Measurements from ENCODE around the gene CACNA2D3.

Gene CACNA2D3

GRCh38 chr3:54376939-54377578 is 254.7 kb downstream of the CACNA2D3 start:
- no peaks in the 10 kb centered on the region for H3K36me3 ChIP-seq (ENCODE audit: control insufficient read depth, insufficient read depth, low read length)

GRCh38 chr3:54378184-54378583 is 255.8 kb downstream of the CACNA2D3 start:
- Histone ChIP-seq H3K4me2 (ENCODE audit: low read length) (no peak overlapping the region), H3K4me1 (peaks cover 5% of the 10 kb centered on the region), H3K27ac (no peak overlapping the region), H3K27me3 (ENCODE audit: control insufficient read depth, insufficient read depth, low read length) (no peaks in the 10 kb centered on the region), H3K9me3 (ENCODE audit: control insufficient read depth, low read length) (no peaks in the 10 kb centered on the region), H3K36me3 (ENCODE audit: control insufficient read depth, insufficient read depth, low read length) (no peaks in the 10 kb centered on the region), H2AFZ (no peak overlapping the region), H3K79me2 (no peaks in the 10 kb centered on the region), H3K9ac (no peak overlapping the region), H3K4me3 (ENCODE audit: low read depth, low read length) (no peak overlapping the region)
- no peak for TF ChIP-seq CTCF (IDR thresholded peaks at IDR 0.05)

More at GRCh38 chr3:54376939-54377578, 254.7 kb downstream of the CACNA2D3 start:
- no peak for TF ChIP-seq CTCF (IDR thresholded peaks at IDR 0.05)
- no peaks in the 10 kb centered on the region for H3K79me2 ChIP-seq
- no peak overlapping the region for H3K9ac ChIP-seq
- H3K4me3 ChIP-seq (ENCODE audit: low read depth, low read length): no peak overlapping the region
- no peak overlapping the region for H3K4me2 ChIP-seq (ENCODE audit: low read length)
- no peak overlapping the region for H3K27ac ChIP-seq
- no peak overlapping the region for H2AFZ ChIP-seq
- H3K4me1 ChIP-seq: peaks cover 5% of the 10 kb centered on the region
- no peaks in the 10 kb centered on the region for H3K27me3 ChIP-seq (ENCODE audit: control insufficient read depth, insufficient read depth, low read length)
- H3K9me3 ChIP-seq (ENCODE audit: control insufficient read depth, low read length): no peaks in the 10 kb centered on the region

GRCh38 chr3:54384279-54384678 is 261.9 kb downstream of the CACNA2D3 start:
- no peak overlapping the region for H3K4me2 ChIP-seq (ENCODE audit: low read length)
- no peak overlapping the region for H3K4me3 ChIP-seq (ENCODE audit: low read depth, low read length)
- no peak overlapping the region for H2AFZ ChIP-seq
- no peaks in the 10 kb centered on the region for H3K27me3 ChIP-seq (ENCODE audit: control insufficient read depth, insufficient read depth, low read length)
- no peaks in the 10 kb centered on the region for H3K4me1 ChIP-seq
- H3K9ac ChIP-seq: no peak overlapping the region
- H3K79me2 ChIP-seq: no peaks in the 10 kb centered on the region
- no peak overlapping the region for H3K27ac ChIP-seq
- no peak for TF ChIP-seq CTCF (IDR thresholded peaks at IDR 0.05)
- no peaks in the 10 kb centered on the region for H3K9me3 ChIP-seq (ENCODE audit: control insufficient read depth, low read length)
- H3K36me3 ChIP-seq (ENCODE audit: control insufficient read depth, insufficient read depth, low read length): no peaks in the 10 kb centered on the region

GRCh38 chr3:54390582-54390981 is 268.2 kb downstream of the CACNA2D3 start:
- Histone ChIP-seq H3K9me3 (ENCODE audit: control insufficient read depth, low read length) (no peaks in the 10 kb centered on the region), H3K4me3 (ENCODE audit: low read depth, low read length) (no peak overlapping the region), H3K79me2 (no peaks in the 10 kb centered on the region), H3K4me2 (ENCODE audit: low read length) (no peak overlapping the region), H3K9ac (no peak overlapping the region), H3K27ac (no peak overlapping the region), H2AFZ (no peak overlapping the region), H3K27me3 (ENCODE audit: control insufficient read depth, insufficient read depth, low read length) (no peaks in the 10 kb centered on the region), H3K36me3 (ENCODE audit: control insufficient read depth, insufficient read depth, low read length) (no peaks in the 10 kb centered on the region), H3K4me1 (no peaks in the 10 kb centered on the region)
- TF ChIP-seq CTCF (IDR thresholded peaks at IDR 0.05): no peak

GRCh38 chr3:54393150-54393549 is 270.8 kb downstream of the CACNA2D3 start:
- H3K9me3 ChIP-seq (ENCODE audit: control insufficient read depth, low read length): no peaks in the 10 kb centered on the region
- H3K27me3 ChIP-seq (ENCODE audit: control insufficient read depth, insufficient read depth, low read length): no peaks in the 10 kb centered on the region
- H3K79me2 ChIP-seq: no peaks in the 10 kb centered on the region
- no peak overlapping the region for H3K9ac ChIP-seq
- no peak overlapping the region for H3K27ac ChIP-seq
- no peak overlapping the region for H3K4me3 ChIP-seq (ENCODE audit: low read depth, low read length)
- H3K4me2 ChIP-seq (ENCODE audit: low read length): no peak overlapping the region
- TF ChIP-seq CTCF (IDR thresholded peaks at IDR 0.05): no peak
- no peaks in the 10 kb centered on the region for H3K4me1 ChIP-seq
- no peak overlapping the region for H2AFZ ChIP-seq
- no peaks in the 10 kb centered on the region for H3K36me3 ChIP-seq (ENCODE audit: control insufficient read depth, insufficient read depth, low read length)

Measured in parathyroid adenoma (tissue), 2 donors.